ENCODE results near the gene SRSF8.
A peak's percentile ranks its signal among the peaks of the same experiment; 100 is the strongest.

Gene SRSF8

GRCh38 chr11:95072948-95073347 lies 6.2 kb downstream of the SRSF8 start:
- no peak for DNase-seq

GRCh38 chr11:95074792-95075563 lies 8.3 kb downstream of the SRSF8 start:
- no peak for DNase-seq

GRCh38 chr11:95076416-95076815 lies 9.7 kb downstream of the SRSF8 start:
- DNase-seq: no peak

- DNase-seq: peak; percentile 4
These were observed 10.3 kb downstream of the SRSF8 start for GRCh38 chr11:95076981-95077380.

- DNase-seq: peak; percentile 48
These were observed 11.8 kb downstream of the SRSF8 start for GRCh38 chr11:95078526-95078925.

GRCh38 chr11:95081010-95081409 lies 14.3 kb downstream of the SRSF8 start:
- no peak for DNase-seq

GRCh38 chr11:95081412-95081811 lies 14.7 kb downstream of the SRSF8 start:
- no peak for DNase-seq

- DNase-seq: no peak
These were observed 15.9 kb downstream of the SRSF8 start for GRCh38 chr11:95082576-95083001.

- no peak for DNase-seq
These were observed 17.8 kb downstream of the SRSF8 start for GRCh38 chr11:95084509-95084908.

GRCh38 chr11:95085117-95085816 lies 18.5 kb downstream of the SRSF8 start:
- no peak for DNase-seq

- DNase-seq: peak; percentile 55
These were observed 19.4 kb downstream of the SRSF8 start for GRCh38 chr11:95086151-95086550.

GRCh38 chr11:95086836-95087570 lies 20.3 kb downstream of the SRSF8 start:
- DNase-seq: no peak

GRCh38 chr11:95088946-95089619 lies 22.4 kb downstream of the SRSF8 start:
- DNase-seq: no peak

GRCh38 chr11:95089620-95090542 lies 23.2 kb downstream of the SRSF8 start, which contains the start of gene ENDOD1:
Gene ENDOD1 (plus strand): TSS chr11:95089846. CDS start chr11:95089928, 82 bp downstream.
- DNase-seq: peak; percentile 77

GRCh38 chr11:95091663-95092180 lies 25.0 kb downstream of the SRSF8 start:
- no peak for DNase-seq

GRCh38 chr11:95092549-95093324 lies 26.0 kb downstream of the SRSF8 start:
- peak; percentile 13 for DNase-seq

- no peak for DNase-seq
These were observed 26.8 kb downstream of the SRSF8 start for GRCh38 chr11:95093548-95093947.

GRCh38 chr11:95095858-95096587 lies 29.3 kb downstream of the SRSF8 start:
- DNase-seq: no peak

- no peak for DNase-seq
These were observed 30.5 kb downstream of the SRSF8 start for GRCh38 chr11:95097209-95097608.

GRCh38 chr11:95098826-95099225 lies 32.1 kb downstream of the SRSF8 start:
- no peak for DNase-seq

Data from NCI-H82 (cell line).